Natural killer cell (primary cell): ENCODE results near the gene CCDC150. TPM values are rescaled to one million over a fixed set of nuclear protein-coding genes. Genes with fewer than 3 reads are reported as not detected.

Source experiments
- ATAC-seq, 3 donors: fragments of 150-1000 bp in 2 of 3; fragments of 200-7000 bp in 1 of 3; cut with Tn5 transposase; 1 replicate in 1 of 3; 2 replicates in 2 of 3; pipeline ENCODE4 v1.10.0; 2021; ENCODE audit warnings: mild to moderate bottlenecking in 2 of 3, moderate library complexity in 2 of 3
- DNase-seq, 2 donors: peaks; one replicate each; pipeline versions ENCODE4 v3.0.0 to v3.0.0-alpha.2; 2013 to 2021; ENCODE audit warnings: mixed read lengths in 1 of 2
- H3K27ac ChIP-seq: one replicate; pipeline ENCODE4 v1.5.1; 2013; ENCODE audit warnings: mild to moderate bottlenecking, low read length
- H3K27me3 ChIP-seq: one replicate; pipeline ENCODE4 v1.6.1; 2013; ENCODE audit warnings: low read length; ENCODE audit not compliant: control insufficient read depth, insufficient read depth
- H3K36me3 ChIP-seq: one replicate; pipeline ENCODE4 v1.6.1; 2013; ENCODE audit warnings: low read length; ENCODE audit not compliant: control insufficient read depth, insufficient read depth
- H3K4me1 ChIP-seq: one replicate; pipeline ENCODE4 v1.6.1; 2013; ENCODE audit warnings: low read length; ENCODE audit not compliant: control insufficient read depth, insufficient read depth
- H3K4me3 ChIP-seq: one replicate; pipeline ENCODE4 v1.5.1; 2013; ENCODE audit warnings: low read length
- H3K9me3 ChIP-seq: one replicate; pipeline ENCODE4 v1.6.1; 2013; ENCODE audit warnings: low read length; ENCODE audit not compliant: control insufficient read depth, insufficient read depth
- H3K27ac Mint-ChIP-seq, 2 donors: one replicate each; pipeline ENCODE4 v1.8.0; 2022; ENCODE audit warnings: mild to moderate bottlenecking in 2 of 2, mixed read lengths in 2 of 2, moderate library complexity in 1 of 2
- H3K27me3 Mint-ChIP-seq, 2 donors: one replicate each; pipeline ENCODE4 v1.8.0; 2022; ENCODE audit warnings: low read depth in 2 of 2, mixed read lengths in 2 of 2
- H3K36me3 Mint-ChIP-seq: one replicate; pipeline ENCODE4 v1.8.0; 2022; ENCODE audit warnings: mixed read lengths
- H3K4me1 Mint-ChIP-seq, 2 donors: one replicate each; pipeline ENCODE4 v1.8.0; 2022; ENCODE audit warnings: mixed read lengths in 2 of 2
- H3K4me3 Mint-ChIP-seq: one replicate; pipeline ENCODE4 v1.8.0; 2022; ENCODE audit warnings: mild to moderate bottlenecking, moderate library complexity, mixed read lengths
- H3K9me3 Mint-ChIP-seq, 2 donors: one replicate each; pipeline ENCODE4 v1.8.0; 2022; ENCODE audit warnings: mixed read lengths in 2 of 2
- CTCF ChIP-seq: fragments of 200-600 bp; IDR thresholded peaks from one replicate; pipeline ENCODE4 v1.8.0; 2022; ENCODE audit warnings: antibody characterized with exemption
- WGBS: methylation state at CpG from one replicate; pipeline ENCODE4 v1.1.7; 2013; ENCODE audit warnings: missing lambda C conversion rate; ENCODE audit not compliant: insufficient coverage; 5-methylcytosine and 5-hydroxymethylcytosine counted together
- intact Hi-C: fragments of 100-400 bp; cut with micrococcal nuclease; formaldehyde crosslinking; loops from one replicate; pipeline ENCODE4 v1.14.2; 2022
- total RNA-seq, 4 donors: library from RNA; stranded (reverse); fragments of 120-200 nt in 1 of 4; gene quantifications; one replicate each; pipeline versions ENCODE4 v1.2.3 to v1.2.4, GENCODE V29; 2013 to 2022

The CCDC150 gene
- total RNA-seq, 3 donors from 2014 or later (not counting 1 experiment from before 2014, with no cell fraction given): 1.1 to 2.3 (median 1.3) TPM

DNA sequence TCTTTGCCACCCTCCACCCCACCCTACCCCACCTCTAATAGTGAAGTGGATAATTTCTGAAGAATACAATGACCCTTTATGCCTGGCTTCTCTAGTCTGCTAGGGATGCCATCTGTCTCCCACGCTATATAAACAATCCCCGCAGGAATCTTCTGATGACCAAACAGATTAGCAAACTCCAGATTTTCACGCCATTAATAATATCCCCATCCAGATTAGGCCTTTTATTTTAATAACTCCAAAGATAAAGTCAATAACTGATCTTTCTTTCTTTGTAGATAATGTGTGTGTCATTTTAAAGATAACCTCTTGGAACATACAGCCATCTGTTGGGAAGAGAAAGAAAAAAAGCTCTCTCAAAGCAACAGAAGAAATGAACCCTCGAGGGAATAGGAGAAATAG lies 47.9 kb upstream of the CCDC150 start:
- peaks cover 19% of the 10 kb centered on the region for H3K27me3 ChIP-seq
- peaks cover 3% of the 10 kb centered on the region for H3K4me1 ChIP-seq
- no peak for TF ChIP-seq CTCF
- no peaks in the 10 kb centered on the region for H3K9me3 ChIP-seq
- H3K27ac ChIP-seq: no peak overlapping the region
- Mint-ChIP-seq H3K36me3 (no peaks in the 10 kb centered on the region), H3K9me3 (peaks cover 0 to 3% of the 10 kb centered on the region in 2 donors), H3K27me3 (peaks cover 51 to 73% of the 10 kb centered on the region in 2 donors), H3K27ac (no peak overlapping the region), H3K4me1 (peaks cover 0 to 6% of the 10 kb centered on the region in 2 donors), H3K4me3 (peak overlapping the region; percentile 67)
- WGBS: 84% methylated on average over 2 of the region's 4 CpGs
- DNase-seq (no peak), ATAC-seq (no peak)
- H3K36me3 ChIP-seq: no peaks in the 10 kb centered on the region
- intact Hi-C loops: no loop called here
- H3K4me3 ChIP-seq: no peak overlapping the region

DNA sequence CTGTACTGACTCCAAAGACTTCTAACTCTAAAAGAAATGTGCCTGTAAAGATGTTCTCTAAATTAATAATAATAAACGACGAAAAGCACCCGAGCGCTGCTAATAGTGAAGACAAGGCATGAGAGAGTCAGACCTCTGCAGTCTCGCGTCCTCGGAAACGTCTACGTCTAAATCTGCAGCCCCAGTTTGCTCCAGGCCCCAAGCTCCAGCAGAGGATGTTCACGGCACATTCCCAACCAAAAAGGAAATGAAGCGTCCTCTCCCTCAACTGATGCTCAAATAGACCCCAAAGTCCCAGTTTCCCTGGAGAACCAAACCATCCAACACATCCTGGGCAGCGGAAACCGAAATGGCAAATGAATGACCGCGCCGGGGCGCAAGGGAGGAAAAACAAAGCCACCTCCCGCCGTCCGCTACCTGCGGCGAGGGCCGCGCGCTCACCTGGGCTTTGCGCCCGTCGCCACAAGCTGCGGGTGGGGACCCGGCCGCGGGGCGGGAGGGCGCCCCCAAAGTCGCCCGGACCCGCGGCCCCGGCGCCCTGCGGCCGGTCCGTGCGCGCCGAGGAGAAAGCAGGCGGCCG lies 47.1 kb upstream of the CCDC150 start:
- H3K4me1 Mint-ChIP-seq: peaks cover 0 to 6% of the 10 kb centered on the region in 2 donors
- no peak overlapping the region for H3K27ac Mint-ChIP-seq
- no peak overlapping the region for H3K27ac ChIP-seq
- peaks cover 3% of the 10 kb centered on the region for H3K4me1 ChIP-seq
- H3K9me3 ChIP-seq: no peaks in the 10 kb centered on the region
- H3K4me3 ChIP-seq: no peak overlapping the region
- intact Hi-C loops: no loop called here
- 1% methylated on average over 48 of the region's 48 CpGs for WGBS
- H3K4me3 Mint-ChIP-seq: peak overlapping the region; percentile 67
- H3K27me3 ChIP-seq: peaks cover 19% of the 10 kb centered on the region
- H3K36me3 Mint-ChIP-seq: no peaks in the 10 kb centered on the region
- H3K9me3 Mint-ChIP-seq: no peaks in the 10 kb centered on the region
- TF ChIP-seq CTCF: no peak
- ATAC-seq (no peak), DNase-seq (no peak)
- peaks cover 48 to 76% of the 10 kb centered on the region in 2 donors for H3K27me3 Mint-ChIP-seq
- H3K36me3 ChIP-seq: no peaks in the 10 kb centered on the region

GRCh38 chr2:196592911-196593881 lies 46.3 kb upstream of the CCDC150 start, which contains the start of gene HECW2:
Gene HECW2, minus strand, starts transcription at chr2:196593554.
- TF ChIP-seq CTCF: no peak
- H3K27ac Mint-ChIP-seq: no peak within 1 kb of the TSS
- H3K36me3 ChIP-seq: no peaks in the 10 kb centered on the region
- H3K9me3 ChIP-seq: no peaks in the 10 kb centered on the region
- H3K36me3 Mint-ChIP-seq: no peaks in the 10 kb centered on the region
- no peaks in the 10 kb centered on the region for H3K9me3 Mint-ChIP-seq
- ATAC-seq (no peak), DNase-seq (no peak)
- peaks cover 3% of the 10 kb centered on the region for H3K4me1 ChIP-seq
- peak within 1 kb of the TSS; percentile 67 for H3K4me3 Mint-ChIP-seq
- H3K4me3 ChIP-seq: no peak within 1 kb of the TSS
- intact Hi-C loops: no loop called here
- peaks cover 19% of the 10 kb centered on the region for H3K27me3 ChIP-seq
- H3K27ac ChIP-seq: no peak within 1 kb of the TSS
- whole genome bisulfite sequencing: 2% methylated on average over 125 of the region's 125 CpGs
- H3K27me3 Mint-ChIP-seq: peaks cover 43 to 73% of the 10 kb centered on the region in 2 donors
- peaks cover 0 to 6% of the 10 kb centered on the region in 2 donors for H3K4me1 Mint-ChIP-seq
